ENCODE data around the gene RGS7.
"Not testable (repeated sequence)": the region's sequence is repeated elsewhere in the genome, so short reads cannot be mapped to it uniquely, and the experiment has no call there.

RGS7 gene

DNA sequence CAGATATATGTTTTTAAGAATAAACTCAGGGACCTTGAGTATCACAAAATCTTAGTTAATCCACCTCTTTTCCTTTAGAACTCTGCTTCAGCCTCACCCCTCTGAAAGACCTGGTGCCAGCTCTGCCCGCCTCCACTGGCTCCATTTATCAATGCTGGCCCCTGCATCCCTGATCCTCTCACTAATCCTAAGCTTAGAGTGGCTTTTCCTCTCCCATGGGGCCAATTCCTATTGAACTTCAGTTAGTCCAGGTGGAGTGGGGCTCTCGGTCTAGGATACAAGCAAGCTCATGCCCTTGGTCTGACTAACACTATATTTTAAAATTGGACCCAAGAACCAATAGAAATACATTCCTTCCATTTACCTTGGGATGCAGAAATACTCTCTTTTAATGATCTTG is 87.0 kb downstream of the RGS7 start:
- ATAC-seq, result no peak

DNA sequence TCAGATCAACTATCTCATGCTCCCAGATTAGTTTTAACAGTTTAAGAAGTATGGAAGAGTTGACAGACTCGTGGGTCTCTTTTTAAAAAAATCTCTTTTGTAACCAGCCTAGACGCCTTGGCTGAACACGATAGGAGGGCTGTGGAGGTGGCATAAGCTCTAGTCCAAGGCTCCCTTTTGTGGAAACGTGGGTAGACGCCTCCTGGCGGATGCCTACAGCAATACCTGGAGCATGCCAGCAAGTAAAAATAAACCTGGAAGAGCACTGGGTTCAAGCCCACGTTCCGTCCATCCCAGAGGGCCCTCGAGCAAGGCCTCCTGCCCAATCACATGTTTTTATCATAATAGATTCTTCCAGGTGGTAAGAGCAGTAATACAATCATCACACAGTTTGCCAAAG is 87.9 kb downstream of the RGS7 start:
- no peak for ATAC-seq

DNA sequence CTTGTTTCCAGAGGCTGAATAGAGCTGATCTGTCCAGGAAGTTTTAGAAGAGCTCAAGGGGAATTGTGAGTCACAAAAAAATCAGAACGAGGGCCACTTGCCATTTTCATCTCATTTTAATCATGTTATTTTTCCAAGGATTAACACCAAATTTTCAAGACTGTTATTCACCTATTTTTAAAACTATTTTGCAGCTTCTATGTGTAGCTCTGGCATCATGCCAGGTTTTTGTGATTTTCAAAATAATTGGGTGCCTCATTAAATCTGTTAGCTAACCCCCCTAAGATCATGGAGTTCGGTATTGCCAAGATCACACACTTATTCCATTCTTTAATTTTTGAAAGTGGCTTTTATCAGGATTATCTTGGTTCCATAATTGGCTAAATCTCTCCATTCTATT is 90.9 kb downstream of the RGS7 start:
- no peak for ATAC-seq

DNA sequence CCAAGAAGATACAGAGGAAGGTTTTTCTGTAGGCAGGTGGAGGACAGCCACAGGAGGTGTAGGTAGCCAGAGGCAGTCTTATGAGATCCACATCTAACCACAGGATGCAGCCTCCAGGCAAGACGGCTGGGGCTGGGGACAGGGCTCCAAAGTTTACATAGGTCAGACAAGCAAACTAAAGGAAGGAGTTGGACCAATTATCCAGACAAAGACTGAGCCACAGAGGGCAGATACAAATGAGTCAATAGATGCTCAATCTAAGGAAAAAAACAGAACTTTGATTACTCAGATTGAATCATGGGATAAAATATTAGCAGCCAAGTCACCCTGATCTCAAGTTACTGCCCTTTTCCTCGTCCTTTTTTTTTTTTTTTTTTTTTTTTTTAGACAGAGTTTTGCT is 91.6 kb downstream of the RGS7 start:
- ATAC-seq, result no peak

DNA sequence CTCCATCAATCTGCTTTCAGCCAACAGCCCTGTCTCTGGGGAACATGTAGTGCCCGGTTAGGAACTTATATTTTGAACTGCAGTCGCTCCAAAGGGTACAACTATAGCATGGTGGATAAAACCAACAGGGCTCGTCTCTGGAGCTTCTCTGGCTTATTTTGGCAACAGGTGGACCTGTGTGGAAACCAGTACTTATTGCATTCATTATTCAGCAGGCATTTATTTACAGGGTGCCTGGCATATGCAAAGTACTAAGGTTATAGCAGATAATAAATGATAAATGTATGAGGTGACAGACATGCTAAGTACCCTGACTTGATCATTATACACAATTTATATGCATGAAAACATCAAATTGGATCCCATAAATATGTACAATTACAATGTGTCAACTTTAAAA is 93.7 kb downstream of the RGS7 start:
- ATAC-seq, result no peak

DNA sequence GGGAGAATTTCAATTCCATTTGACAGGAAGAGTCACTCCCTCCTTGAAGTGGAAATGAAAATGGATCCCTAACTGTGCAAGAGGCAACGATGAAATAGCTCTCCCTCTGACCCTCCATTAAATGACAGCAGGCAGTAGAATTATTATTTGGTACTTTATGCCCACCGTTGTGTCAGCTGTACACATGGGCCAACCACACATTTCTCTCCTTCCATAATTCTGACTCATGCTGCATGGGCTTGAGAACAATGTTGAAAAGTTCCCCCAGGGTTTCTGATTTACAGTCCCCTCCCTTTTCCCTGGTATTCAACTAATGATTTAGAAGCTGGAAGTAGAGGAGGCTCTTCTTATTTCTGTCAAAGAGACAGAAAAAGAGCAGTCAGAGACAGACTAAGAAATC is 103.5 kb downstream of the RGS7 start:
- ATAC-seq, result no peak

DNA sequence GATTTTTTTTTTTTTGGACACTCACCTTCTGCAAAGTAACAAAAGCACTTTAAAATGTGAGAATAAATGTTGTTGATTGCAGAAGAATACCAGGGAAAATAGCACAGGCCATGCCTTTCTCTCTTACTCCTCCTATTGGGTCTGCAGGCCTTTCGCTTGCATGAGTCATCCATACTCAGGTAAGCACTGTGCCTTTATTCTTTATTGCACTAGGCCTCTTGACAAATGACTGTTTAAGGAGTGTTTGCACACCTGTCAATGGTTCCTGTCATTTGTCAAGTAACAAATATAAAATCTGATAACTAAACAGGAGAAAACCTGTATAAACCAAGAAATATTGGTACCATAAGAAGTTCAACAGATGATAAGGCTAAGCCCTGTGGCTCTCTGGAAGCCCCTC is 106.5 kb downstream of the RGS7 start:
- ATAC-seq, result no peak

DNA sequence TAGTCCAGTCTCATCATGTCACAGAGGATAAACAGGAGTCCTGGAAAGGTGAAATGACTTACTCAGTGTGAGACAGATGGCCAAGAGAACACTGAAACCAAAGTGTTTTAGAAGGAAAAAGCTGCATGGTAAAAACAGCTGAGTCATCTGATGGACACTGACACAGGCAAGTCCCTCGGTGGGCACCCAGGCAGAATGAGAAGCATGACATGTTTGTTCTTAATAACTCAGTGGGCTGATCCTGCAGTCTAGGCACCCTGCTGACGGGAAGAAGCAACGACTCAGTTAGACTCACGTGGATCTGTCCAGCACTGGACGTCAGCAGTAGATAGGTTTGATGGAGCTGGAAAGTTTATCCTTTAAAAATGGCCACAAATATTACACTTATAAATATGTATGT is 116.9 kb downstream of the RGS7 start:
- ATAC-seq, result no peak

DNA sequence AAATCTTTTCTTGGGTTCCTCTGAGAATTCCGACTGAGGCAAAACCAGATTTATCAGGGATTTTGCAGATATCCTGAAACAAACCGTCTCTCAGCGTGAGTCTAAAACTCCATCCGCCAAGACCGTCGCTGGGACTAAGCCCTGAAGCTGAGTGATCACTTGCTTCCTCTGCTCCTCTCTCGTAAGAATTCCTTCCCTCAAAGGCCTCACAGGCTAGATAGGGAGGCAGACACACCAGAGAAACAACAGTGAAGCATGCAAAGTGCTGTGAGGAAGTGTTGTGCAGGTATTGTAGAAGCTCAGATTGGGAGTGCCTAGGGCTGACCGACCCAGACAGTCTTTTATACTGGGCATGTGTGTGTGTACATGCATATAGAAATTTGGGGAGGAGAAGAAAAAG is 119.1 kb downstream of the RGS7 start:
- no peak for ATAC-seq

DNA sequence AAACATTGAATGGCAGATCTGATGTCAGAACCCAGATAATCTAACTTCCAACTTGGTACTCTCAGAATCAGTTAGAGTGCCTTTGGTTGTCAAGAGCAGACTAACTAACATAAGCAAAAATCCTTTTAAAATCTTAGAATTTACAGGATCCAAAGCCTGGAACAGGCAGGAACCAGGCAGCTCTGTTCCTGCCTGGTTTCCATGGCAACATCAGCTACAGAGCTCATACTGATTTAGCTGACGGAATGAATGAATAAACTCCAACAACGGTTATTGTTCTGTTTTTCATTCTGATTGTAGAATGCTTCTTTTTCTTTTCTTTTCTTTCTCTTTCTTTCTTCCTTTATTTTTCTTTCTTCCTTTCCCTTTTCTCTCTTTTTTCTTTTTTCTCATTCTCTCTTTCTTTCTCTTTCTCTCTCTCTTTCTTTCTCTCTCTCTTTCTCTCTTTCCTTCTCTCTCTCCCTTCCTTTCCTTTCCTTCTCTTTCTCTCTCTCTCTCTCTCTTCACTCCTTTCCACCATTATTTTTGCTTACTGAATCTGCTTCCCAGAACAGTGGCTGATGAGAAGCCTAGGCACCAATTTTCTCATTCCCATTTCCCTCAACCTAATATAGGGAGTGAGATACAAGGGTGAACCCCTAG is 121.6 kb downstream of the RGS7 start:
- ATAC-seq, result no peak

DNA sequence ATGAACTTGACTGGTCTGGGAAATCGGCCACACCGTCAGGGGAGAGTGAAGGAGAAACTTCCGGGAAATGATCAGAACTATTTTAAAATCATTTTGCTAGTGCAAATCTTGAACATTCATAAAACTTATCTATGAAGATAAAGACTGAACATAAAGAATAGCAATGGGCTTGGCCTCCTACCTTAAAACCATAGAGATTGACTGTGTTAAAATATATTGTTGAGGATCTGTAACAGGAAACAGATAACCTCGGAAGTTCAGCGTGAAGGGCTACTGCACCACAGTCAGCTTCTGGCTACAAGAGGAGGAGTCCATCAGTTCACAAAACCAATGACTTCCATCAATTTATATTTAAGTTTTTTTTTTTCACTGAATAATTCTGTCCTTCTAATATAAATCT is 127.3 kb downstream of the RGS7 start:
- no peak for ATAC-seq

DNA sequence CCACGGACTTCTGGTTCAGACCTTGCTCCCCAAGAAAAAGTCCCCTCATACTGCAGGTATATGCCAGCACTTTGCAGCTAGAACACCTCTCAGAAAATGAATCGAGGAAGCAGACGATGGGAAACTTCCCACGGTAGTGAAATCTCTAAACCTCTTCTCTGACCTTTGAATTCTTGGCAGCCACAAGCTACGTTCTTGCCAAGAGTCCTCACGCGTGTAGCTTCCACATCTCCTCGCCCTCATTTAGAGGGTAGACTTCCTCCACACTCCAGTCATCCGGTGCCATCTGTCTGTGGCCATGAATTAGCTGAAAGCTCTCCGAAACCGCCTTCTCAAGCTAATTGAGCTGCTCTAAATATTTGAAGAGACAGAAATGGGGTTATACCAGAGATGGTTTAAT is 127.8 kb downstream of the RGS7 start:
- no peak for ATAC-seq

DNA sequence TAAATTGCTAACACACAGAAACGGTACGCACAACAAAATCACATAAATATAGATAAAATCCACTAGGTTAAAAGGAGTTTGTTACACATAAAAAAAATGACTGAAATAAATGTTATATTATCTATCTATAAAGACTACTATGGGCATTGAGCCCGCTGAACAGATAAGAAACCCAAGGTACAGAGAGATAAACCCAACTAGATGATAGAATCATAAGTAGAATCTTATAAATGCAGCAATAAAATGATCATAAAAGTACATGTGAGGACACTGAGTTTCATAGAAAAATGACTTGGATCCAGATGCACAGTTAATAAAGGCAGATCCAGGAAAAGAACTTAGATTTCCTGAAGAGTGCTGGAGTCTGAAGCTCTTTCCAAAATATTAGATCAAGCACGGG is 128.7 kb downstream of the RGS7 start:
- ATAC-seq, result no peak

DNA sequence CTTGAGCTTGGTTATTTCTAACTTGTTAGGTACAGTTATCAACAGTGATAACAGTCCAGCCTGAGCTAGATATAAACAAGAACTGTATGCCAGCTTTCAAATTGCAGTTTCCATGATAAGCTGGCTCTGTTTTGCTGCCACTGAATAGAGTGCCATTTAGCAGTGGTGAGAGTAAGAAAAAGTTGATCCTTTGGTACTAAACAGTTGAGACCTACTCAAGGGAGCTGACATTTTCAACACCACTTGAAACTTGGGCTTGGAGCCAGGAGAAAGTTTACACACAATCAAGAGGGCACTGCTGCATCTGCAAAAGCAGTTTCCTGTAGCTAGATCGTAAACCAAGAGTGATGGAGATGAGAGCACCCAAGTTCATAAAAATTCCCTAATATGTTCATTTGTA is 131.3 kb downstream of the RGS7 start:
- ATAC-seq, result no peak

DNA sequence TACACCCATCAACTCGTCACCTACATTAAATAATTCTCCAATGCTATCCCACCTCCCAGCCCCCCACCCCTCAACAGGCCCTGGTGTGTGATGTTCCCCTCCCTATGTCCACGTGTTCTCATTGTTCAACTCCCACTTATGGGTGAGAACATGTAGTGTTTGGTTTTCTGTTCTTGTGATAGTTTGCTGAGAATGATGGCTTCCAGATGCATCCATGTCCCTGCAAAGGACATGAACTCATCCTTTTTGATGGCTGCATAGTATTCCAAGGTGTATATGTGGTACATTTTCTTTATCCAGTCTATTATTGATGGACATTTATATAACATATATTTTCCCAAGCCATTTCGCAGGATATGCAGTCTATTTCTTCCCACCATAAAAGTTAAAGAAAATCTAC is 132.8 kb downstream of the RGS7 start:
- ATAC-seq, result not testable (repeated sequence)

DNA sequence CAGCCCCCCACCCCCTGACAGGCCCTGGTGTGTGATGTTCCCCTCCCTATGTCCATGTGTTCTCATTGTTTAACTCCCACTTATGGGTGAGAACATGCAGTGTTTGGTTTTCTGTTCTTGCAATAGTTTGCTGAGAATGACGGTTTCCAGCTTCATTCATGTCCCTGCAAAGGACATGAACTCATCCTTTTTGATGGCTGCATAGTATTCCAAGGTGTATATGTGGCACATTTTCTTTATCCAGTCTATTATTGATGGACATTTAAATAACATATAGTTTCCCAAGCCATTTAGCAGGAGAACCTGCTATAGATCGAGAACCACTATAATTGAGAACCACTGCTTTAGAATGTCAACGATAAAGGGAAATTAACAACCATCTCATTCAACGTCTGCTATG is 134.2 kb downstream of the RGS7 start:
- not testable (repeated sequence) for ATAC-seq

DNA sequence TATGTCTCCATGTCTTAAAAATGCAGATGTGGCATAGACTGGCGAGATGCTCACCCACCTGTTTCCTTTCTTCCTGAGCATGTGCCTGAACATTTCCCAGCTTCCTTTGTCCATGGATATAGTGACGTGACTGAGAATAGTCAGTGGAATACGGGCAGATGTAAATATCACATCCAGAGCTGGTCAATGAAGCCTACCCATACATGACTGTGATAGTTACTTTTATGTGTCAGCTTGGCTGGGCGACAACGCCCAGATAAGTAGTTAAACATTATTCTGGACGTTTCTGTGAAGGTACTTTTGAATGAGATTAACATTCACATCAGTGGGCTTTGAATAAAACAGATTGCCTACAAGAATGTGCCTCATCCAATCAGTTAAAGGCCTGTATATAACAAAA is 135.7 kb downstream of the RGS7 start:
- ATAC-seq, result no peak

DNA sequence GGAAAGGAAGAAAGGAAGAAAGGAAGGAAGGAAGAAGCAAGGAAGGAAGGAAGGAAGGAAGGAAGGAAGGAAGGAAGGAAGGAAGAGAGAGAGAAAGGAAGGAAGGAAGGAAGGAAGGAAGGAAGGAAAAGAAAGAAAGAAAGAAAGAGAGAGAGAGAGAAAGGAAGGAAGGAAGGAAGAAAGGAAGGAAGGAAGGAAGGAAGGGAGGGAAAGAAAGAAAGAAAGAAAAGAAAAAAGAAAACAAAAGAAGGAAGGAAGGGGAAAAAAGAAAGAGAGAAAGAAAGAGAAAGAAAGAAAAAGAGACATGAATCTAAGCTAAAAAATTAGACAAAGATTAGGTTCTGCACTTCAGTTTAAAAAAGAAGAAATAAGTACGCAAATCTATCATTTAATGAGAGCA is 136.1 kb downstream of the RGS7 start:
- ATAC-seq, result not testable (repeated sequence)

DNA sequence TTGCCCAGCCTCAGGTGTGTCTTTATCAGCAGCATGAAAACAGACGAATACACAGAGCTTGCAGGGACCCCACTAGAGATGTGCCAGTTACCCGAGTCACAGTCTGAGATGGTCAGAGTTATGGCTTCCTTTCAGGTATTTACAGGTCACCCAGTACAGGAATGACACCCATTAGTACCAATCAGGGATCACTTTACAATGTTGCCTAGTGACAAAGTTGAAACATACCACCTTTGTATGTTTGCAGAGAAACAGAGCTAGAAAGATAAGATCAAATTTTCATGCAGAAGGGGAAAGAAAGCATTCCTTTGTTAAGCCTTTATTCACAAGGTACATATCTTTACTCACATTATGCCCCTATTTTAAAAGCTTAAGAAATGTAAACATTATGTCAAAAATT is 137.6 kb downstream of the RGS7 start:
- no peak for ATAC-seq

DNA sequence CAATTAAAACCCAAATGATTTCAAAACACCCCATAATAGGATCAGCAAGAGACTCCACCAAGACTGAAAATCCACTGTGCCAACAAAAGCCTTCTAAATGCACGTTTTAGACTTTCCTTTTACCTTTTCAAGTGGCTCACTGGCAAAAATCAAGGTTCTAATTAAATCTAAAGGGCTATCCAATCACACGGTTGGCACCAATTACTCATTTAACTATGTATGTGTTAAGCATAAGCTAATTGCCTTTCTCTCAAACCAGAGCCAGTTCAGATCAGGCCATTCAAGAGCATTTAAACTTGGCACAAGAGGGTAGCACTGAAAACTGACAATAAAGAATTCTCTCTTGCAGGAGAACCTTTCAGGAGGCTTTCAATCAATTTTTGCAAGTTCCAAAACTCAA is 139.5 kb downstream of the RGS7 start:
- ATAC-seq, result no peak

DNA sequence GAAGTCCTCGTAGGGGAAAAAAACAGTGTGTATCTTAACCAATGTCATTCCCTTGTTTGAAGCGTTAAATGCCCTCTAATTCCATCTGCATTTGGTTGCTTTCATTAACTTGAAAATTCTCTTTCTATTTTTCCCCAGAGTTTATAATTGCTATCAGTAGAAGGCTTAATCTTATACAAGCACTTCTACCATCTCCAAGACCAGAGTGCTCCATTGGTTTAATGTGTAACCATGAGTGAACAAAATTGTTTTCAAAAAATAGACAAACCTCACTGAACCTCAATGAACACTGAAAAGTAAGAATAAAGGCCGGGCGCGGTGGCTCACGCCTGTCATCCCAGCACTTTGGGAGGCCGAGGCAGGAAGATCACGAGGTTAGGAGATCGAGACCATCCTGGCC is 141.3 kb downstream of the RGS7 start:
- ATAC-seq, result no peak

DNA sequence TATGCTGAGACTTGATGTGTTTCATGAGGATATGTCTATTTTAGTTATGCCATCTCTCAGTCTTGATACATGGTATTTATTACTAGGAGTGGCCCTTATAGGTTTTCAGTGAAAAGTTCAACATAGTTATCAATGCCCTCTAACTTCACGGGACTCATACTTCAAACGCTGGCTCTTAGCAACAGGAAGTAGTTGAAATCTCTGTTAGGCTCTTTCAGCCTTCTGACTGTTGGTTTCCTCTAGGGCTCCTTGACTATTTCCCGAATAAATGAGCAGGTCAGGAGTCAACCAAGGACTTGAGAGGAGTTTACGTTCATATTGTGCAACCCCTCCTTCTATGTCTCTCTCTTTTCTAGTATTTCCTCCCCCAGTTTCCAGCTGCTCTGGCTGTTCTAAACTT is 141.8 kb downstream of the RGS7 start:
- ATAC-seq, result no peak

DNA sequence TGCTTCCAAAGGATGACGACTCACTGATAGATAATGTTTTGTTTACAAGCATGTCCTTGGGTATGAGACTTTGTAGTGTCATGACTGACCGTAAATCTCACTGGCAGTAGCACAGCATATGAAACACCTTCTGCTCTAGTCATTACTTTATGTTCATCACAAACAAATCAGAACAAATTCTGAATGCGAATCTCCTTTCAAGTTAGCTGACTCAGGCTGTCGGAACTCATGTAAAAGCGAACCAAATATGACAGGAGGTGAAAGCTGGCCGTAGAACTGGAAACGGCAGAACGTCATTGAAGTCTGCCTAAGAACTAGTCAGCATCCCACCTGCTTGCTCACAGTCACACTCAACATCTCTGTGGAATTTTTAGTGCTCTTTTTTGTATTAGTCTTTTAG is 143.9 kb downstream of the RGS7 start:
- no peak for ATAC-seq

DNA sequence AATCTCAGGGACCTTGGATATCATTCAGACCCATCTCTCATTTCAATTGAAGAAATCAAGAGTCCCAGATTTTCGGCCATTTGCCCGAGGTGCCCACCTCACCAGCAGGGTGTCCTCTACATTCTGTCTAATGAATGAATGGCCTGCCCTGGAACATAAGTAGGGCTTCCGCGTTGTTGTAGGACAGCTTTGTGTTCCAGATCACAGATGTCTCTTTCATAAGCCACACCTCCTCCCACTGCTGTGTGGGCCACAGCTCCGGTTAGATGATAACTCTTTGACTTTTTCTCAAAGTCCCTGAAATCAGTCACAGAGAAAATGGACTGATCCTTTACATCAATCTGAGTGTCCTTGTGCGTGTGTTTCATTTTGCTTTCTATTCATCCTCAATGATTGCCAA is 144.4 kb downstream of the RGS7 start:
- no peak for ATAC-seq

DNA sequence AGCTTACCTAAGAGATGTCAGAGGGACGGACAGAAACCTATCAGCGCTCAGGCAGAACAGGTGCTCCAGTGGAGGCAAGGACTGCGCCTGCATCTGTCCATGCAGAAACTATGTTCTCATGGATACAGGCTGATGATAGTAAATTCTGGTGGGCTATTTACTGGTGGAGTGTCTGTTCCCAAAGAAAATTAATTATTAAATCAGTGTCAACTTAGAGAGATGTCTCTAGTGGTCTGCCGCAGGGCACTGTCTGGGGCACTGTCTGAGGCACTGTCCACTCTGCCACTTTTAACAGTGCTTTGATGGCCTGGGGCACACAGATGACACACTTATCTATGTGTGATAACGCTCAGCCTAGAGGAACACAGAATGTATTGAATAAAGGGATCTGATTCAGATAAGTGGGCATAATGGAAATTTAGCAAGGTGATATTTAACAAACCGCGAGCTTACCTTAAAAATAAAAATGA is 148.1 kb downstream of the RGS7 start:
- no peak for ATAC-seq

DNA sequence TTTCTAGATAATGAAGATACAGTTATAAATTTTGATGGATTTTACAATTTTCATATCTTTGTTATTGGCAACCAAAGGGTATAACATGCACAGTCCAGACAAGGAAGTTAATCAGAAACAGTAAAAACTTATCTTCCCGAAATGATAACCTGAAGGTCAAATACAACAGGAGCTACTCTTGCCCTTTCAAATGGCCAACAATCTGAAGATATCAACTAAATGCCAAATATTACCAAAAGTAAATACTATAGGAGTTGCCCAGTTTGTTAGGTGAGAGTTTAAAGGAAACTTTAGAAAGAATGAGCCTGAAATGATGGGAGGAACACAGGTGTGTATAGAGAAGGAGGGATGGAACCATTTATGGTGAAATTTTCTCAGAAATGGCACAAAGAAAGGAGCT is 153.2 kb downstream of the RGS7 start:
- no peak for ATAC-seq

Data from activated CD4-positive, CD25-positive, alpha-beta regulatory T cell treated with anti-CD3 and anti-CD28 coated beads, Interleukin-2, amount 50 U/mL, for 24 hours (primary cell).